Measurements from ENCODE around the gene CES1.

CES1 gene

GRCh38 chr16:55849536-55849935 is 16.6 kb upstream of the CES1 start:
- no peaks in the 10 kb centered on the region for H3K4me1 ChIP-seq (ENCODE audit: control insufficient read depth in 1 of 2, insufficient read depth in 2 of 2, low read length in 2 of 2)
- no peak for DNase-seq
- H3K36me3 ChIP-seq (ENCODE audit: control insufficient read depth in 1 of 2, insufficient read depth in 2 of 2, low read length in 2 of 2): no peaks in the 10 kb centered on the region
- no peak overlapping the region for H2BK5ac ChIP-seq (ENCODE audit: low read depth, low read length, poor library complexity)
- no peaks in the 10 kb centered on the region for H3K79me1 ChIP-seq (ENCODE audit: low read length)
- H3K27me3 ChIP-seq (ENCODE audit: insufficient read depth, low read length): no peaks in the 10 kb centered on the region
- H3K4ac ChIP-seq (ENCODE audit: low read depth, low read length): no peak overlapping the region
- no peak overlapping the region for H2AFZ ChIP-seq (ENCODE audit: insufficient read depth, low read length, poor library complexity)
- H4K12ac ChIP-seq (ENCODE audit: low read depth, low read length): no peak overlapping the region
- H3K4me3 ChIP-seq (ENCODE audit: low read depth, low read length): no peak overlapping the region
- H3K4me2 ChIP-seq (ENCODE audit: low read length): no peak overlapping the region
- H4K91ac ChIP-seq (ENCODE audit: low read depth, low read length): no peak overlapping the region
- H3K9me3 ChIP-seq (ENCODE audit: insufficient read depth, low read depth, low read length): no peaks in the 10 kb centered on the region
- H3K14ac ChIP-seq (ENCODE audit: low read length): no peak overlapping the region
- H3K9ac ChIP-seq (ENCODE audit: low read length): no peak overlapping the region
- no peak overlapping the region for H3K23ac ChIP-seq (ENCODE audit: low read length)
- H3K79me2 ChIP-seq (ENCODE audit: control insufficient read depth, insufficient read depth, low read length, poor library complexity): no peaks in the 10 kb centered on the region
- H2AK5ac ChIP-seq (ENCODE audit: low read length): no peak overlapping the region
- no CpG with 5 or more reads among the region's 13 CpGs for WGBS (ENCODE audit: extremely low coverage, insufficient coverage, insufficient read length)
- no peak overlapping the region for H3K27ac ChIP-seq (ENCODE audit: low read depth, low read length)
- H2BK12ac ChIP-seq (ENCODE audit: low read length): no peak overlapping the region
- no peak overlapping the region for H2BK120ac ChIP-seq (ENCODE audit: insufficient read depth, low read length, poor library complexity)
- H3K18ac ChIP-seq (ENCODE audit: low read length): no peak overlapping the region
- H4K8ac ChIP-seq (ENCODE audit: low read depth, low read length): no peak overlapping the region

- H3K9ac ChIP-seq (ENCODE audit: low read length): no peak overlapping the region
- H3K36me3 ChIP-seq (ENCODE audit: control insufficient read depth in 1 of 2, insufficient read depth in 2 of 2, low read length in 2 of 2): no peaks in the 10 kb centered on the region
- H3K9me3 ChIP-seq (ENCODE audit: insufficient read depth, low read depth, low read length): no peaks in the 10 kb centered on the region
- H3K4me1 ChIP-seq (ENCODE audit: control insufficient read depth in 1 of 2, insufficient read depth in 2 of 2, low read length in 2 of 2): no peaks in the 10 kb centered on the region
- no peak overlapping the region for H3K14ac ChIP-seq (ENCODE audit: low read length)
- H4K12ac ChIP-seq (ENCODE audit: low read depth, low read length): no peak overlapping the region
- no peak overlapping the region for H3K4ac ChIP-seq (ENCODE audit: low read depth, low read length)
- H4K8ac ChIP-seq (ENCODE audit: low read depth, low read length): no peak overlapping the region
- no peak overlapping the region for H3K4me3 ChIP-seq (ENCODE audit: low read depth, low read length)
- H2BK12ac ChIP-seq (ENCODE audit: low read length): no peak overlapping the region
- H3K27ac ChIP-seq (ENCODE audit: low read depth, low read length): no peak overlapping the region
- H2BK5ac ChIP-seq (ENCODE audit: low read depth, low read length, poor library complexity): no peak overlapping the region
- H3K23ac ChIP-seq (ENCODE audit: low read length): no peak overlapping the region
- no peaks in the 10 kb centered on the region for H3K27me3 ChIP-seq (ENCODE audit: insufficient read depth, low read length)
- H4K91ac ChIP-seq (ENCODE audit: low read depth, low read length): no peak overlapping the region
- no peak overlapping the region for H2AFZ ChIP-seq (ENCODE audit: insufficient read depth, low read length, poor library complexity)
- H2BK120ac ChIP-seq (ENCODE audit: insufficient read depth, low read length, poor library complexity): no peak overlapping the region
- H3K79me2 ChIP-seq (ENCODE audit: control insufficient read depth, insufficient read depth, low read length, poor library complexity): no peaks in the 10 kb centered on the region
- H3K18ac ChIP-seq (ENCODE audit: low read length): no peak overlapping the region
- H2AK5ac ChIP-seq (ENCODE audit: low read length): no peak overlapping the region
- DNase-seq: no peak
- no CpG with 5 or more reads among the region's 11 CpGs for WGBS (ENCODE audit: extremely low coverage, insufficient coverage, insufficient read length)
- H3K79me1 ChIP-seq (ENCODE audit: low read length): no peaks in the 10 kb centered on the region
- H3K4me2 ChIP-seq (ENCODE audit: low read length): no peak overlapping the region
These were observed 13.9 kb upstream of the CES1 start for GRCh38 chr16:55846598-55847346.

GRCh38 chr16:55843105-55843395 is 10.2 kb upstream of the CES1 start:
- H3K14ac ChIP-seq (ENCODE audit: low read length): no peak overlapping the region
- H4K12ac ChIP-seq (ENCODE audit: low read depth, low read length): no peak overlapping the region
- WGBS (ENCODE audit: extremely low coverage, insufficient coverage, insufficient read length): no CpG with 5 or more reads among the region's 2 CpGs
- H3K36me3 ChIP-seq (ENCODE audit: control insufficient read depth in 1 of 2, insufficient read depth in 2 of 2, low read length in 2 of 2): no peaks in the 10 kb centered on the region
- H3K4me2 ChIP-seq (ENCODE audit: low read length): no peak overlapping the region
- no peak overlapping the region for H3K23ac ChIP-seq (ENCODE audit: low read length)
- H3K18ac ChIP-seq (ENCODE audit: low read length): no peak overlapping the region
- no peak overlapping the region for H3K27ac ChIP-seq (ENCODE audit: low read depth, low read length)
- H3K4ac ChIP-seq (ENCODE audit: low read depth, low read length): no peak overlapping the region
- H2AFZ ChIP-seq (ENCODE audit: insufficient read depth, low read length, poor library complexity): no peak overlapping the region
- no peak for DNase-seq
- H4K91ac ChIP-seq (ENCODE audit: low read depth, low read length): no peak overlapping the region
- no peaks in the 10 kb centered on the region for H3K27me3 ChIP-seq (ENCODE audit: insufficient read depth, low read length)
- no peak overlapping the region for H2AK5ac ChIP-seq (ENCODE audit: low read length)
- no peak overlapping the region for H2BK5ac ChIP-seq (ENCODE audit: low read depth, low read length, poor library complexity)
- H3K79me1 ChIP-seq (ENCODE audit: low read length): no peaks in the 10 kb centered on the region
- no peak overlapping the region for H3K4me3 ChIP-seq (ENCODE audit: low read depth, low read length)
- no peaks in the 10 kb centered on the region for H3K79me2 ChIP-seq (ENCODE audit: control insufficient read depth, insufficient read depth, low read length, poor library complexity)
- no peaks in the 10 kb centered on the region for H3K9me3 ChIP-seq (ENCODE audit: insufficient read depth, low read depth, low read length)
- H2BK120ac ChIP-seq (ENCODE audit: insufficient read depth, low read length, poor library complexity): no peak overlapping the region
- no peak overlapping the region for H3K9ac ChIP-seq (ENCODE audit: low read length)
- no peaks in the 10 kb centered on the region for H3K4me1 ChIP-seq (ENCODE audit: control insufficient read depth in 1 of 2, insufficient read depth in 2 of 2, low read length in 2 of 2)
- H4K8ac ChIP-seq (ENCODE audit: low read depth, low read length): no peak overlapping the region
- H2BK12ac ChIP-seq (ENCODE audit: low read length): no peak overlapping the region

GRCh38 chr16:55842369-55843104 is 9.6 kb upstream of the CES1 start:
- Histone ChIP-seq H3K4ac (ENCODE audit: low read depth, low read length) (no peak overlapping the region), H3K4me2 (ENCODE audit: low read length) (no peak overlapping the region), H3K9me3 (ENCODE audit: insufficient read depth, low read depth, low read length) (no peaks in the 10 kb centered on the region), H3K14ac (ENCODE audit: low read length) (no peak overlapping the region), H3K9ac (ENCODE audit: low read length) (no peak overlapping the region), H4K12ac (ENCODE audit: low read depth, low read length) (no peak overlapping the region), H3K36me3 (ENCODE audit: control insufficient read depth in 1 of 2, insufficient read depth in 2 of 2, low read length in 2 of 2) (no peaks in the 10 kb centered on the region), H3K79me2 (ENCODE audit: control insufficient read depth, insufficient read depth, low read length, poor library complexity) (no peaks in the 10 kb centered on the region), H3K18ac (ENCODE audit: low read length) (no peak overlapping the region), H3K27ac (ENCODE audit: low read depth, low read length) (no peak overlapping the region), H3K4me1 (ENCODE audit: control insufficient read depth in 1 of 2, insufficient read depth in 2 of 2, low read length in 2 of 2) (no peaks in the 10 kb centered on the region), H4K91ac (ENCODE audit: low read depth, low read length) (no peak overlapping the region), H2BK5ac (ENCODE audit: low read depth, low read length, poor library complexity) (no peak overlapping the region), H3K23ac (ENCODE audit: low read length) (no peak overlapping the region), H3K79me1 (ENCODE audit: low read length) (no peaks in the 10 kb centered on the region), H4K8ac (ENCODE audit: low read depth, low read length) (no peak overlapping the region), H2AK5ac (ENCODE audit: low read length) (no peak overlapping the region), H2AFZ (ENCODE audit: insufficient read depth, low read length, poor library complexity) (no peak overlapping the region), H3K4me3 (ENCODE audit: low read depth, low read length) (no peak overlapping the region), H2BK12ac (ENCODE audit: low read length) (no peak overlapping the region), H3K27me3 (ENCODE audit: insufficient read depth, low read length) (no peaks in the 10 kb centered on the region), H2BK120ac (ENCODE audit: insufficient read depth, low read length, poor library complexity) (no peak overlapping the region)
- WGBS (ENCODE audit: extremely low coverage, insufficient coverage, insufficient read length): no CpG with 5 or more reads among the region's 11 CpGs
- peak; percentile 15 to 78 for DNase-seq
